DOHH2 (cell line): Measurements from ENCODE around the gene UBD.

Experiments
- H3F3A ChIP-seq: fragments of 200-600 bp; sonication (generic), shearing (Covaris generic); 2 replicates; pipeline ENCODE4 v1.6.0; 2016; ENCODE audit warnings: antibody characterized with exemption, mild to moderate bottlenecking; ENCODE audit not compliant: control insufficient read depth, insufficient read depth
- H3K27ac ChIP-seq: fragments of 200-600 bp; sonication (generic); 2 replicates; pipeline ENCODE4 v1.5.1; 2014; ENCODE audit warnings: low read depth, mild to moderate bottlenecking, low read length, moderate library complexity
- H3K27me3 ChIP-seq: fragments of 200-600 bp; sonication (generic); 2 replicates; pipeline ENCODE4 v1.6.1; 2014; ENCODE audit warnings: mild to moderate bottlenecking, low read length, mixed read lengths; ENCODE audit not compliant: control insufficient read depth
- H3K36me3 ChIP-seq: fragments of 200-600 bp; sonication (generic); 2 replicates; pipeline ENCODE4 v1.6.1; 2014; ENCODE audit warnings: mild to moderate bottlenecking, low read length, moderate library complexity, mixed read lengths; ENCODE audit not compliant: control insufficient read depth
- H3K4me1 ChIP-seq: fragments of 200-600 bp; sonication (generic); 2 replicates; pipeline ENCODE4 v1.6.1; 2014; ENCODE audit warnings: mild to moderate bottlenecking, low read length, mixed read lengths; ENCODE audit not compliant: control insufficient read depth
- H3K4me2 ChIP-seq: fragments of 200-600 bp; sonication (generic); 2 replicates; pipeline ENCODE4 v1.6.0; 2014; ENCODE audit warnings: mild to moderate bottlenecking, low read length, moderate library complexity
- H3K4me3 ChIP-seq: fragments of 200-600 bp; sonication (generic); 2 replicates; pipeline ENCODE4 v1.5.1; 2014; ENCODE audit warnings: mild to moderate bottlenecking, low read length, mixed read lengths
- H3K79me2 ChIP-seq: fragments of 200-600 bp; sonication (generic); 2 replicates; pipeline ENCODE4 v1.6.1; 2014; ENCODE audit warnings: mild to moderate bottlenecking, low read length, mixed read lengths; ENCODE audit not compliant: control insufficient read depth
- H3K9me2 ChIP-seq: fragments of 200-600 bp; sonication (generic); replicated peaks from 2 replicates; pipeline ENCODE4 v1.6.1; 2014; ENCODE audit warnings: mild to moderate bottlenecking, low read length, mixed read lengths; ENCODE audit not compliant: control insufficient read depth
- H3K9me3 ChIP-seq: fragments of 200-600 bp; sonication (generic); 2 replicates; pipeline ENCODE4 v1.6.1; 2014; ENCODE audit warnings: antibody characterized with exemption, low read length, mixed read lengths; ENCODE audit not compliant: control insufficient read depth, insufficient read depth
- H4K20me1 ChIP-seq: fragments of 200-600 bp; sonication (generic); 2 replicates; pipeline ENCODE4 v1.6.0; 2014; ENCODE audit warnings: low read depth, mild to moderate bottlenecking, antibody characterized with exemption, low read length, moderate library complexity; ENCODE audit not compliant: control insufficient read depth, insufficient read depth
- EZH2phosphoT487 ChIP-seq: fragments of 200-600 bp; sonication (generic); IDR thresholded peaks from 2 replicates; pipeline ENCODE4 v1.6.1; 2017; ENCODE audit warnings: borderline replicate concordance, mild to moderate bottlenecking, antibody characterized with exemption, low read length, moderate library complexity, mixed read lengths
- TF ChIP-seq, protein P1 (sequence below): fragments of 200-600 bp; sonication (generic); IDR thresholded peaks from one replicate; pipeline ENCODE4 v1.5.1; 2014; ENCODE audit warnings: antibody characterized with exemption, mild to moderate bottlenecking, low read depth, low read length; ENCODE audit not compliant: poor library complexity, severe bottlenecking

The UBD gene

DNA sequence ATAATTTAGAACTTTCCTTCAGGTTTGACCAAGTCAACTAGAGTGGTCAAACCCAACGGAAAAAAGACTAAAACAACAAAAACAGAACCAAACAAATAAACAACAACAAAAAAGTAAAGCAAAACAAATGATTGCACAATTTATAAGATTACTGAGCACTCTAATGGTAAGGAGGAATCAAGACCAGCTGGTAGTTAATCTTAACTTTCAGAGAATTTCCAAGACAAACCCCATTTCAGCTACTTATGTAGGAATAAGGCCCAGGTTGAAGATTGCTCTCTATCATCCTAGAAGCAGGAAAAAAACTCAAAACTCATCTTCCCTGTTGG, 34.3 kb downstream of the UBD start:
- Histone ChIP-seq H3K4me3 (no peak overlapping the region), H3K36me3 (no peaks in the 10 kb centered on the region), H3K9me2 (no peaks in the 10 kb centered on the region), H3K4me1 (no peaks in the 10 kb centered on the region), H3F3A (no peaks in the 10 kb centered on the region), H3K27ac (no peak overlapping the region), H3K9me3 (0 out of 2 replicates have a peak, but pooled peaks cover 3% of the 10 kb centered on the region), H3K4me2 (no peak overlapping the region), H3K79me2 (no peaks in the 10 kb centered on the region), H4K20me1 (no peaks in the 10 kb centered on the region), H3K27me3 (no peaks in the 10 kb centered on the region; the same call in 1 of the 2 replicates)
- TF ChIP-seq, protein P1, sequence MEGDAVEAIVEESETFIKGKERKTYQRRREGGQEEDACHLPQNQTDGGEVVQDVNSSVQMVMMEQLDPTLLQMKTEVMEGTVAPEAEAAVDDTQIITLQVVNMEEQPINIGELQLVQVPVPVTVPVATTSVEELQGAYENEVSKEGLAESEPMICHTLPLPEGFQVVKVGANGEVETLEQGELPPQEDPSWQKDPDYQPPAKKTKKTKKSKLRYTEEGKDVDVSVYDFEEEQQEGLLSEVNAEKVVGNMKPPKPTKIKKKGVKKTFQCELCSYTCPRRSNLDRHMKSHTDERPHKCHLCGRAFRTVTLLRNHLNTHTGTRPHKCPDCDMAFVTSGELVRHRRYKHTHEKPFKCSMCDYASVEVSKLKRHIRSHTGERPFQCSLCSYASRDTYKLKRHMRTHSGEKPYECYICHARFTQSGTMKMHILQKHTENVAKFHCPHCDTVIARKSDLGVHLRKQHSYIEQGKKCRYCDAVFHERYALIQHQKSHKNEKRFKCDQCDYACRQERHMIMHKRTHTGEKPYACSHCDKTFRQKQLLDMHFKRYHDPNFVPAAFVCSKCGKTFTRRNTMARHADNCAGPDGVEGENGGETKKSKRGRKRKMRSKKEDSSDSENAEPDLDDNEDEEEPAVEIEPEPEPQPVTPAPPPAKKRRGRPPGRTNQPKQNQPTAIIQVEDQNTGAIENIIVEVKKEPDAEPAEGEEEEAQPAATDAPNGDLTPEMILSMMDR: no peak
- TF ChIP-seq EZH2phosphoT487: no peak

- Histone ChIP-seq H3K27me3 (no peaks in the 10 kb centered on the region; the same call in 1 of the 2 replicates), H3K27ac (no peak overlapping the region), H3K4me2 (no peak overlapping the region), H3F3A (no peaks in the 10 kb centered on the region), H3K36me3 (no peaks in the 10 kb centered on the region), H3K9me2 (no peaks in the 10 kb centered on the region), H3K79me2 (no peaks in the 10 kb centered on the region), H4K20me1 (no peaks in the 10 kb centered on the region), H3K4me1 (no peaks in the 10 kb centered on the region), H3K9me3 (0 out of 2 replicates have a peak, but pooled peaks cover 3% of the 10 kb centered on the region), H3K4me3 (no peak overlapping the region)
- no peak for TF ChIP-seq EZH2phosphoT487
- TF ChIP-seq, protein P1: no peak
These were observed 34.9 kb downstream of the UBD start for GRCh38 chr6:29524444-29525310.

DNA sequence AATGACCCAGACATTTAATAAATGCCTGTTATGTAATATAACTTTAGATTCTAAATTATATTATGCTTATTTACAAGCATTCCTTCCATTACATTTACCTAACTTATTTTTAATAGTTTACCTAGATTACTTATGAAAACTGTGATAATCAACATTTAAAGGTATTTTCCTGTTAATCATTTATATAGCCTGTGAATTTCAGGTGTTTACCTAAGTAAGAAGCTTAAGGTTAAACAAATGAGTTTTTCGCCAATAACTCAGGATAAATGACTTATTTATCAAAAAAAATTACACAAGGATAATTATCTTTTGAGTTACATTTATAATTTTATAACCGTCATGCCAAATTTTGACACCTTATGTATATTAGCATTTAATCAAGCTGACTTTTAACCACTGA, 35.5 kb downstream of the UBD start:
- Histone ChIP-seq H3K4me3 (no peak overlapping the region), H3K27me3 (no peaks in the 10 kb centered on the region; the same call in 1 of the 2 replicates), H3K27ac (no peak overlapping the region), H3K4me1 (no peaks in the 10 kb centered on the region), H3F3A (no peaks in the 10 kb centered on the region), H3K36me3 (no peaks in the 10 kb centered on the region), H4K20me1 (no peaks in the 10 kb centered on the region), H3K4me2 (no peak overlapping the region), H3K79me2 (no peaks in the 10 kb centered on the region), H3K9me2 (no peaks in the 10 kb centered on the region), H3K9me3 (0 out of 2 replicates have a peak, but pooled peaks cover 3% of the 10 kb centered on the region)
- TF ChIP-seq, protein P1: no peak
- no peak for TF ChIP-seq EZH2phosphoT487
